Tibial nerve (tissue), 4 donors: ENCODE measurements around the gene COPS9. TPM values are rescaled to one million over a fixed set of nuclear protein-coding genes. Genes with fewer than 3 reads are reported as not detected.

Source experiments
- DNase-seq, 2 donors: peaks; one replicate each; pipeline ENCODE4 v3.0.0-alpha.2; 2019; ENCODE audit warnings: low spot score in 2 of 2
- H3K27ac ChIP-seq, 4 donors: fragments of 200-600 bp; sonication (generic) in 3 of 4; one replicate each; pipeline ENCODE4 v1.5.1; 2017 to 2019; ENCODE audit warnings: mild to moderate bottlenecking in 1 of 4
- H3K27me3 ChIP-seq, 2 donors: fragments of 200-600 bp; sonication (generic) in 1 of 2; one replicate each; pipeline versions ENCODE4 v1.5.1 to v1.6.0; 2017 to 2019
- H3K36me3 ChIP-seq, 3 donors: fragments of 200-600 bp; sonication (generic); one replicate each; pipeline ENCODE4 v1.5.1; 2018 to 2019
- H3K4me1 ChIP-seq, 4 donors: fragments of 200-600 bp; sonication (generic) in 3 of 4; one replicate each; pipeline ENCODE4 v1.5.1; 2017 to 2019
- H3K4me3 ChIP-seq, 4 donors: fragments of 200-600 bp; sonication (generic) in 3 of 4; one replicate each; pipeline ENCODE4 v1.5.1; 2017 to 2019; ENCODE audit warnings: mild to moderate bottlenecking in 1 of 4, moderate library complexity in 1 of 4
- H3K9me3 ChIP-seq, 4 donors: fragments of 200-600 bp; sonication (generic) in 3 of 4; one replicate each; pipeline ENCODE4 v1.5.1; 2017 to 2019
- CTCF ChIP-seq, 5 experiments: fragments of 200-600 bp in 3 of 5; fragments of 450-650 bp in 2 of 5; sonication (generic) in 3 of 5; IDR thresholded peaks; one replicate each; pipeline ENCODE4 v1.5.1; 2016 to 2019; ENCODE audit warnings: antibody characterized with exemption in 5 of 5, mild to moderate bottlenecking in 3 of 5, moderate library complexity in 2 of 5
- EP300 ChIP-seq, 2 donors: sonication (generic); formaldehyde crosslinking; IDR thresholded peaks; one replicate each; pipeline ENCODE4 v1.6.1; 2017; ENCODE audit warnings: antibody characterized with exemption in 2 of 2, mild to moderate bottlenecking in 1 of 2
- POLR2A ChIP-seq, 2 donors: fragments of 450-650 bp; IDR thresholded peaks; one replicate each; pipeline ENCODE4 v1.6.1; 2017; ENCODE audit warnings: antibody characterized with exemption in 2 of 2, mild to moderate bottlenecking in 2 of 2, moderate library complexity in 2 of 2
- WGBS, 2 donors: methylation state at CpG; one replicate each; pipeline ENCODE4 v1.1.5; 2018; 5-methylcytosine and 5-hydroxymethylcytosine counted together
- total RNA-seq, 4 donors: library from RNA; depleted of rRNA; stranded (reverse); fragments of >200 nt; gene quantifications; one replicate each; pipeline ENCODE4 v1.1.0, GENCODE V29; 2016

COPS9 gene
- total RNA-seq, 4 donors from 2014 or later, result 94.8 to 224 (median 141) TPM

- peaks cover 0 to 7% (median 0%) of the 10 kb centered on the region in 4 donors for H3K9me3 ChIP-seq
- no peak for TF ChIP-seq CTCF (IDR thresholded peaks at IDR 0.05)
- H3K27me3 ChIP-seq, result peaks cover 0 to 14% of the 10 kb centered on the region in 2 donors
- 77 to 79% methylated on average over 14 to 15 of the region's 15 CpGs for WGBS, 2 donors
- H3K36me3 ChIP-seq, result no peaks in the 10 kb centered on the region
- no peak overlapping the region for H3K27ac ChIP-seq
- H3K4me1 ChIP-seq, result peaks cover 0 to 10% (median 0%) of the 10 kb centered on the region in 4 donors
- no peak for DNase-seq
- H3K4me3 ChIP-seq, result no peak overlapping the region
Measured at GRCh38 chr2:240169486-240170353, 33.6 kb upstream of the COPS9 start.

- no peak overlapping the region for H3K4me3 ChIP-seq
- H3K36me3 ChIP-seq, result no peaks in the 10 kb centered on the region
- DNase-seq, result no peak
- H3K4me1 ChIP-seq, result peaks cover 0 to 10% (median 0%) of the 10 kb centered on the region in 4 donors
- WGBS, 2 donors, result 88 to 89% methylated on average over 14 to 23 of the region's 26 CpGs
- TF ChIP-seq EP300 (IDR thresholded peaks at IDR 0.05), result no peak
- TF ChIP-seq CTCF (IDR thresholded peaks at IDR 0.05), result no peak
- no peak for TF ChIP-seq POLR2A (IDR thresholded peaks at IDR 0.05)
- no peak overlapping the region for H3K27ac ChIP-seq
- peaks cover 0 to 7% (median 0%) of the 10 kb centered on the region in 4 donors for H3K9me3 ChIP-seq
- peaks cover 0 to 14% of the 10 kb centered on the region in 2 donors for H3K27me3 ChIP-seq
Measured at GRCh38 chr2:240168546-240169361, 32.6 kb upstream of the COPS9 start.

DNA sequence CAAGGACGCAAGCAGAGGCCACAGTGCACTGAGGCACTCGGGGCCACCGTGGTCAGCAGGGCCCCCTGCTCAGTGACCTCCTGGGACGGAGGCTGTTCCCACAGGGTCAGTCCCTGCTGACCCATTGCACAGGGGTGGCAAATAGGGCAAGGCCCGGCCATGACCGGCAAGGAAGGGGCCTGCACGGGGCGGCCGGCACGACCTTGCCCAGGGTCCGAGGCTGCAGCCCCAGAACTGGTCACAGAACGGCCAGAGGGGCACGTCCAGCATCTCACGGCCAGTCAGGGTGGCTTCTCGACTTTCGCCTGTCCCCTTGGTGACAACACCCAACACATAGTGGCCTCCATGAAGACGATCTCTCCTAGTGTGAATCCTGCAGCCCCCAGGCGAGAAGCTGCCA, 31.9 kb upstream of the COPS9 start:
- Histone ChIP-seq H3K27ac (no peak overlapping the region), H3K9me3 (peaks cover 0 to 7% (median 0%) of the 10 kb centered on the region in 4 donors), H3K27me3 (peaks cover 0 to 14% of the 10 kb centered on the region in 2 donors), H3K36me3 (no peaks in the 10 kb centered on the region), H3K4me1 (peaks cover 0 to 10% (median 0%) of the 10 kb centered on the region in 4 donors), H3K4me3 (no peak overlapping the region)
- DNase-seq, result no peak
- 79 to 85% methylated on average over 18 of the region's 18 CpGs for WGBS, 2 donors
- TF ChIP-seq POLR2A (IDR thresholded peaks at IDR 0.05), result no peak

DNA sequence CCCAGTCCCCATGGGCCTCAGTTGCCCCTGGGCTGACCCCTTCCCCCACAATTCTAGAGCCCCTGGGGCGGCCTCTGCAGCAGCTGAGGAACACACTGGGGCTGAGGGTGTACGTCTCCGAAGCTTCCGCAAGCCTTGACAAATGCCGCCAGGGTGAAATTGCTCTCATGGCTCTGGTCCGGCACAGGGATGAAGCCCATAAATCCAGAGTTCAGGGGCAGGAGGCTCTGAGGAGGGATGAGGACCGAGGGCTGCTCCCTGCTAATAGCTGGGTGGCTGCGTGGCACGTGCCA, 31.4 kb upstream of the COPS9 start:
- TF ChIP-seq POLR2A (IDR thresholded peaks at IDR 0.05) (no peak), CTCF (IDR thresholded peaks at IDR 0.05) (no peak), EP300 (IDR thresholded peaks at IDR 0.05) (no peak)
- Histone ChIP-seq H3K4me1 (peaks cover 0 to 10% (median 0%) of the 10 kb centered on the region in 4 donors), H3K36me3 (no peaks in the 10 kb centered on the region), H3K27me3 (peaks cover 0 to 14% of the 10 kb centered on the region in 2 donors), H3K9me3 (peaks cover 0 to 7% (median 0%) of the 10 kb centered on the region in 4 donors), H3K27ac (no peak overlapping the region), H3K4me3 (no peak overlapping the region)
- no peak for DNase-seq
- WGBS, 2 donors, result 79 to 82% methylated on average over 9 of the region's 9 CpGs

DNA sequence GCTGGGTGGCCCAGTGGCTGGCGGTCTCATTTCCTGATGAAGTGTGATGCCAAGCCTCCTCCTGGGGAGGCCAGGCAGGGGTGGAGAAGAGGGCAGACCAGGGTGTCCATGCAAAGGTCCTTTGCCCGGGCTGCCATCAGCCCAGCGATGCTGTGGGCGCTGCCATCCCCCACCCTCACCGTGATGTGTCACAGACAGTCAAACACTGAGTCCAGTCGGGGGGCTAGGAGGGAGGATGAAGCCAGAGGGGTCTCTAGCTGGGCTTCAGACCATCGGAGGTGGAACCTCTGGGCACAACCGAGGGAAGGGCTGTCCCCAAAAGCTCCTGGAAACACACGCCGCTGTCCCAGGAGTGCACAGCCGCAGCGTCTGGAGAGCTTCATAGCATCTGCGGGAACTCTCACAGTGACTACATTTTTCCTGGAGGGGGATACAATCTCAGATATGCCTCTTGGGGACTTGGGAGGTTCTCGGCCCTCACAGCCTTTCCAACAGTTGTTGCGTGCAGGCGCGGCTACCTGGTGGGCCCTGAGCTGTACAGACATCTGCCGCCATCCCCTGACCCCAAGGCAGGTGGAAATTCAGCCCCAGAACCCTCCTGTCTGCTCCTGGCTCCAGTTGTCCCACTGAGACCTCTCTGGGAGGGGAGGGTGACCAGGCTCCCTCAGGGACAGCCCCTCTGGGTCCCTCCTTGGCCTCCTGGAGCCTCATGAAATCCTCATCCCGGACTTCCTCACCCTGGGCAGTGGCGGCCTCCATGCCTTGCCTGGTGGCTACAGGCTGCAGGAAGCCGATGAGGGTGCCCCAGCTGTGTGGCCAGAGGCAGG, 30.9 kb upstream of the COPS9 start:
- Histone ChIP-seq H3K4me3 (no peak overlapping the region), H3K9me3 (peaks cover 0 to 7% (median 0%) of the 10 kb centered on the region in 4 donors), H3K27ac (no peak overlapping the region), H3K27me3 (peaks cover 0 to 14% of the 10 kb centered on the region in 2 donors), H3K4me1 (peaks cover 0 to 10% (median 0%) of the 10 kb centered on the region in 4 donors), H3K36me3 (no peaks in the 10 kb centered on the region)
- DNase-seq, result no peak
- 80 to 81% methylated on average over 8 to 21 of the region's 21 CpGs for WGBS, 2 donors
- no peak for TF ChIP-seq POLR2A (IDR thresholded peaks at IDR 0.05)
